ENCODE results near the gene AHSG. TPM values are rescaled to one million over a fixed set of nuclear protein-coding genes. Genes with fewer than 3 reads are reported as not detected.
"Not testable (repeated sequence)": the region's sequence is repeated elsewhere in the genome, so short reads cannot be mapped to it uniquely, and the experiment has no call there.

Gene AHSG
- total RNA-seq, 4 donors from 2014 or later = not detected

GRCh38 chr3:186630950-186631641, 18.2 kb downstream of the AHSG start:
- no peak for DNase-seq

GRCh38 chr3:186633481-186633880, 20.6 kb downstream of the AHSG start:
- TF ChIP-seq POLR2A (IDR thresholded peaks at IDR 0.05) = no peak
- no peaks in the 10 kb centered on the region for H3K4me1 ChIP-seq
- intact Hi-C loops (cut with DNase I; ENCODE audit: low total_unique reads) = no loop called here
- H3K4me3 ChIP-seq = no peak overlapping the region
- H3K36me3 ChIP-seq = no peaks in the 10 kb centered on the region
- no peaks in the 10 kb centered on the region for H3K9me3 ChIP-seq
- no peak overlapping the region for H3K27ac ChIP-seq
- DNase-seq = no peak
- no peaks in the 10 kb centered on the region for H3K27me3 ChIP-seq

More at GRCh38 chr3:186630950-186631641, 18.2 kb downstream of the AHSG start:
- H3K36me3 ChIP-seq = no peaks in the 10 kb centered on the region
- no peak overlapping the region for H3K4me3 ChIP-seq
- intact Hi-C loops (cut with DNase I; ENCODE audit: low total_unique reads) = no loop called here
- TF ChIP-seq CTCF (IDR thresholded peaks at IDR 0.05) = no peak
- TF ChIP-seq POLR2A (IDR thresholded peaks at IDR 0.05) = no peak
- no peak overlapping the region for H3K27ac ChIP-seq
- no peaks in the 10 kb centered on the region for H3K4me1 ChIP-seq
- H3K9me3 ChIP-seq = no peaks in the 10 kb centered on the region
- H3K27me3 ChIP-seq = no peaks in the 10 kb centered on the region

DNA sequence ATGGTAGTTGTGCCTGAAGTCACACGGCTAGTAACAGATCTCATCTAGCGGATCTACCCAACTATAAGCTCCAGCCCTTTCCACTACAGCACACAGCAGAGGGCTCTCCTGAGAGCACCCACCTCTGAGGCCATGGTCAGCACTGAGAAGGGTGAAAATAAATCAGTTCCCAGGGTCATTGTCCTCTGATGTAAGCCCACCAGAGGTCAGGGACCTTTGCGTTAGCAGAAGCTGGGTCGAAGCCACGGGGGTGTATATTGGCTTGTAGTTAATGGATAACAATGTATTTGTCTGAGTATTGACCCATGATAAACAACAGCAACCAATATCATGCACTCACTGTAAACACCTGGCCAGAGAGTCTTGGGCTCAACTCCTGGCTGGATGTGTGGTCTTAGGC, 21.3 kb downstream of the AHSG start:
- H3K27me3 ChIP-seq; H3K4me3 ChIP-seq; DNase-seq; H3K4me1 ChIP-seq; H3K36me3 ChIP-seq; H3K27ac ChIP-seq; H3K9me3 ChIP-seq; intact Hi-C loops (cut with DNase I; ENCODE audit: low total_unique reads): not testable (repeated sequence)

DNA sequence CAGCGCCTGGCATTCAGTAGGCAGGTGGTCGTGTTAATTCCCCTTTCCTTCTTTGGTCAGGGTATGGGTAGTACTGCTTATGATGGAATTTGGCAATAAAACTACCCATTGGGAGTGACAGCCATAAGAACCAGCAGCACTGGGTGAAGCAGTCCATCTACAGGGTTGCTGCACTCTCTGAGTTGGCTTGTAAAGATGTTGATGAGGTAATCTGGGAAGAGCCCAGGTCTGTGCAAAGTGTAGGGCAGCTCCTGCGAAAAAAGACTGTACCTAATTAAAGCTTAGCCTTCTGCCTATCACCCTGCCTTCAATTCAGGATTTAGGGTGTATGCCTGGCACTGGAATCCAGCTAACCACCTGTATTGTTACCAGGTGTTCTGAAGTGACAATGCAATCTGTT, 22.7 kb downstream of the AHSG start:
- no peak for DNase-seq
- intact Hi-C loops (cut with DNase I; ENCODE audit: low total_unique reads) = no loop called here
- no peaks in the 10 kb centered on the region for H3K27me3 ChIP-seq
- no peak overlapping the region for H3K4me3 ChIP-seq
- H3K4me1 ChIP-seq = no peaks in the 10 kb centered on the region
- no peak for TF ChIP-seq POLR2A (IDR thresholded peaks at IDR 0.05)
- H3K36me3 ChIP-seq = no peaks in the 10 kb centered on the region
- H3K9me3 ChIP-seq = no peaks in the 10 kb centered on the region
- H3K27ac ChIP-seq = no peak overlapping the region

- no peaks in the 10 kb centered on the region for H3K36me3 ChIP-seq
- no peaks in the 10 kb centered on the region for H3K4me1 ChIP-seq
- H3K27me3 ChIP-seq = no peaks in the 10 kb centered on the region
- H3K4me3 ChIP-seq = no peak overlapping the region
- no peaks in the 10 kb centered on the region for H3K9me3 ChIP-seq
- no peak overlapping the region for H3K27ac ChIP-seq
- TF ChIP-seq CTCF (IDR thresholded peaks at IDR 0.05) (no peak), POLR2A (IDR thresholded peaks at IDR 0.05) (no peak)
- intact Hi-C loops (cut with DNase I; ENCODE audit: low total_unique reads) = no loop called here
- no peak for DNase-seq
Observed at GRCh38 chr3:186636536-186636935, 23.7 kb downstream of the AHSG start.

DNA sequence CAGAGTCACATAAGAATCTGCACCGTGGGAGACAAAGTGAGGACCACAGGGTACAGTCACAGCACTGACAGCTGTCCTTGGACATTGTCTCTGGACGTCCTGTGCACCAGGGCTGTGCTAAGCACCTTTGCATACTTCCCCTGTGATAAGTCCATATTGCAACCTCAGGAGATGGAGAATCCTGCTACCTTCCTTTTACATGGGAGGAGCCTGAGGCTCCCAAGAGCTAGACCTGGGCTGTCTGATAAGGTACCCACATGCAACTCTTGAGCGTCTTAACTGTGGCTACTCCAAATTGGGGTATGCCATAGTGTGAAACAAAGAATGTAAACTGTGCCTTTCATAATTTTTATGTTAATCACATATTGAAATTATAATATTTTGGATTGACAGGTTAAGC, 24.8 kb downstream of the AHSG start:
- intact Hi-C loops (cut with DNase I; ENCODE audit: low total_unique reads) = no loop called here
- Histone ChIP-seq H3K4me3 (no peak overlapping the region), H3K36me3 (no peaks in the 10 kb centered on the region), H3K4me1 (no peaks in the 10 kb centered on the region), H3K27me3 (no peaks in the 10 kb centered on the region), H3K27ac (no peak overlapping the region), H3K9me3 (no peaks in the 10 kb centered on the region)
- TF ChIP-seq POLR2A (IDR thresholded peaks at IDR 0.05) = no peak
- no peak for TF ChIP-seq CTCF (IDR thresholded peaks at IDR 0.05)
- DNase-seq = no peak

GRCh38 chr3:186638259-186638658, 25.4 kb downstream of the AHSG start:
- Histone ChIP-seq H3K4me1 (no peaks in the 10 kb centered on the region), H3K27me3 (no peaks in the 10 kb centered on the region), H3K27ac (no peak overlapping the region), H3K36me3 (no peaks in the 10 kb centered on the region), H3K9me3 (no peaks in the 10 kb centered on the region), H3K4me3 (no peak overlapping the region)
- intact Hi-C loops (cut with DNase I; ENCODE audit: low total_unique reads) = no loop called here
- TF ChIP-seq CTCF (IDR thresholded peaks at IDR 0.05) (no peak), POLR2A (IDR thresholded peaks at IDR 0.05) (no peak)
- no peak for DNase-seq
